H1 (cell line): ENCODE data around the gene ASTN1. TPM values are rescaled to one million over a fixed set of nuclear protein-coding genes. Genes with fewer than 3 reads are reported as not detected.

Source experiments
- CTCF ChIA-PET: fragments of 300-600 bp; sonication (Branson Sonifier 250); formaldehyde crosslinking; loops from one replicate; lab custom pipeline; 2021; ENCODE audit not compliant: partially characterized antibody; lab: Charles Lee
- POLR2A ChIA-PET: fragments of 300-600 bp; sonication (Branson Sonifier 250); formaldehyde crosslinking; loops from one replicate; lab custom pipeline; 2021; ENCODE audit warnings: inconsistent platforms; ENCODE audit not compliant: partially characterized antibody; lab: Charles Lee
- DNase-seq, 2 experiments: peaks; one replicate each; pipeline versions ENCODE4 v3.0.0 to v3.0.0-alpha.2; 2010 to 2022; ENCODE audit warnings: low spot score in 2 of 2, low read depth in 1 of 2, mixed read lengths in 1 of 2
- FAIRE-seq: peaks from 2 replicates; lab custom pipeline; 2011; peaks lifted over from hg19 to GRCh38; lab: Jason Lieb, UNC
- H2AFZ ChIP-seq: 2 replicates; pipeline ENCODE4 v1.8.1; 2012; ENCODE audit warnings: low read length, inconsistent platforms
- H2AK5ac ChIP-seq: 2 replicates; pipeline ENCODE4 v1.6.1; 2013; ENCODE audit warnings: low read depth, low read length
- H2BK120ac ChIP-seq: replicated peaks from 2 replicates; pipeline ENCODE3; 2013; ENCODE audit warnings: low read depth, low read length, inconsistent platforms
- H2BK12ac ChIP-seq: 2 replicates; pipeline ENCODE4 v1.6.1; 2013; ENCODE audit warnings: low read depth, low read length
- H2BK15ac ChIP-seq: 2 replicates; pipeline ENCODE4 v1.6.1; 2013; ENCODE audit warnings: low read length
- H2BK20ac ChIP-seq: 2 replicates; pipeline ENCODE4 v1.6.1; 2013; ENCODE audit warnings: low read length
- H2BK5ac ChIP-seq: 2 replicates; pipeline ENCODE4 v1.6.1; 2013; ENCODE audit warnings: low read depth, low read length
- H3K14ac ChIP-seq: 2 replicates; pipeline ENCODE4 v1.6.1; 2013; ENCODE audit warnings: inconsistent platforms; ENCODE audit not compliant: insufficient read length
- H3K18ac ChIP-seq: 2 replicates; pipeline ENCODE4 v1.6.1; 2013; ENCODE audit warnings: low read length; ENCODE audit errors: extremely low read depth
- H3K23ac ChIP-seq: 2 replicates; pipeline ENCODE4 v1.6.1; 2013; ENCODE audit warnings: inconsistent platforms; ENCODE audit not compliant: insufficient read length
- H3K23me2 ChIP-seq: 2 replicates; pipeline ENCODE4 v1.6.1; 2013; ENCODE audit warnings: low read depth, low read length
- H3K27ac ChIP-seq: 2 replicates; pipeline ENCODE4 v1.6.1; 2011; ENCODE audit warnings: low read depth, low read length, inconsistent platforms
- H3K27me3 ChIP-seq, 4 experiments: replicated peaks in 1 of 4; 1 replicate in 1 of 4; 2 replicates in 3 of 4; pipeline versions ENCODE4 v1.6.1 to v1.8.1; 2011 to 2013; ENCODE audit warnings: low read length in 3 of 4, mild to moderate bottlenecking in 3 of 4, inconsistent platforms in 2 of 4, mixed read lengths in 2 of 4, moderate library complexity in 1 of 4; ENCODE audit not compliant: control insufficient read depth in 3 of 4, insufficient read depth in 3 of 4; ENCODE audit errors: extremely low read depth in 1 of 4
- H3K36me3 ChIP-seq, 4 experiments: 2 replicates each; pipeline versions ENCODE4 v1.6.1 to v1.8.1; 2011 to 2013; ENCODE audit warnings: mild to moderate bottlenecking in 4 of 4, low read length in 3 of 4, moderate library complexity in 2 of 4, control low read depth in 1 of 4, inconsistent platforms in 1 of 4; ENCODE audit not compliant: insufficient read depth in 4 of 4, control insufficient read depth in 2 of 4
- H3K4ac ChIP-seq: replicated peaks from 2 replicates; pipeline ENCODE3; 2013; ENCODE audit warnings: low read length, low read depth, mixed read lengths, inconsistent platforms; ENCODE audit not compliant: insufficient read length
- H3K4me1 ChIP-seq, 4 experiments: replicated peaks in 1 of 4; 1 replicate in 1 of 4; 2 replicates in 3 of 4; pipeline versions ENCODE4 v1.6.1 to v1.8.1; 2011 to 2013; ENCODE audit warnings: low read length in 3 of 4, inconsistent platforms in 2 of 4, mixed read lengths in 1 of 4; ENCODE audit not compliant: insufficient read depth in 4 of 4, control insufficient read depth in 3 of 4
- H3K4me2 ChIP-seq, 2 experiments: 2 replicates each; pipeline versions ENCODE4 v1.6.1 to v1.8.1; 2011 to 2013; ENCODE audit warnings: low read depth in 2 of 2, low read length in 2 of 2, control low read depth in 1 of 2, inconsistent platforms in 1 of 2, mild to moderate bottlenecking in 1 of 2; ENCODE audit not compliant: insufficient read depth in 1 of 2
- H3K4me3 ChIP-seq, 4 experiments: fragments of 200-600, 300-600 bp in 1 of 4; sonication (generic), shearing (Covaris generic), sonication (Bioruptor Twin) in 1 of 4; 2 replicates each; pipeline versions ENCODE4 v1.5.1 to v1.8.1; 2011 to 2016; ENCODE audit warnings: low read length in 4 of 4, low read depth in 3 of 4, control low read depth in 2 of 4, inconsistent platforms in 2 of 4, mild to moderate bottlenecking in 2 of 4, mixed read lengths in 1 of 4, moderate library complexity in 1 of 4; ENCODE audit not compliant: insufficient read depth in 2 of 4; ENCODE audit errors: extremely low read depth in 1 of 4
- H3K56ac ChIP-seq: replicated peaks from 2 replicates; pipeline ENCODE3; 2013; ENCODE audit warnings: low read depth, mild to moderate bottlenecking, mixed read lengths, low read length, inconsistent platforms; ENCODE audit not compliant: insufficient read length
- H3K79me1 ChIP-seq: 2 replicates; pipeline ENCODE4 v1.6.1; 2013; ENCODE audit warnings: low read depth, low read length, control low read depth
- H3K79me2 ChIP-seq, 2 experiments: 2 replicates each; pipeline versions ENCODE4 v1.6.1 to v1.8.1; 2012 to 2013; ENCODE audit warnings: low read length in 2 of 2, mild to moderate bottlenecking in 2 of 2, inconsistent platforms in 1 of 2; ENCODE audit not compliant: insufficient read depth in 2 of 2, control insufficient read depth in 1 of 2
- H3K9ac ChIP-seq, 4 experiments: replicated peaks in 1 of 4; 1 replicate in 1 of 4; 2 replicates in 3 of 4; pipeline versions ENCODE4 v1.6.1 to v1.8.1; 2011 to 2013; ENCODE audit warnings: low read depth in 3 of 4, low read length in 3 of 4, control low read depth in 2 of 4, mild to moderate bottlenecking in 2 of 4, moderate library complexity in 2 of 4, inconsistent platforms in 1 of 4; ENCODE audit errors: extremely low read depth in 1 of 4
- H3K9me3 ChIP-seq, 2 experiments: 2 replicates each; pipeline versions ENCODE4 v1.6.1 to v1.8.1; 2012 to 2013; ENCODE audit warnings: mild to moderate bottlenecking in 2 of 2, moderate library complexity in 2 of 2, control low read depth in 1 of 2, inconsistent platforms in 1 of 2, low read depth in 1 of 2, low read length in 1 of 2, mixed read lengths in 1 of 2; ENCODE audit not compliant: insufficient read depth in 2 of 2
- H4K20me1 ChIP-seq, 2 experiments: replicated peaks in 1 of 2; 2 replicates each; pipeline versions ENCODE3 to v1.8.1; 2011 to 2013; ENCODE audit warnings: inconsistent platforms in 2 of 2, low read length in 2 of 2, mild to moderate bottlenecking in 1 of 2; ENCODE audit not compliant: insufficient read depth in 2 of 2, control insufficient read depth in 1 of 2
- H4K5ac ChIP-seq: 2 replicates; pipeline ENCODE4 v1.6.1; 2013; ENCODE audit warnings: low read length, low read depth, mixed read lengths, inconsistent platforms; ENCODE audit not compliant: insufficient read length
- H4K8ac ChIP-seq: 2 replicates; pipeline ENCODE4 v1.8.0; 2013; ENCODE audit warnings: mild to moderate bottlenecking, moderate library complexity, low read length, inconsistent platforms; ENCODE audit not compliant: insufficient read depth; ENCODE audit errors: extremely low read depth
- H4K91ac ChIP-seq: replicated peaks from 2 replicates; pipeline ENCODE3; 2013; ENCODE audit warnings: low read length, mixed read lengths, inconsistent platforms; ENCODE audit not compliant: insufficient read length
- ATF3 ChIP-seq: IDR thresholded peaks from 2 replicates; pipeline ENCODE4 v1.6.1; 2011; ENCODE audit warnings: low read depth, mild to moderate bottlenecking, low read length; ENCODE audit not compliant: insufficient read depth
- BCL11A ChIP-seq, 2 experiments: IDR thresholded peaks; one replicate each; pipeline ENCODE4 v1.6.1; 2011; ENCODE audit warnings: low read depth in 2 of 2, low read length in 2 of 2, mild to moderate bottlenecking in 2 of 2
- HDAC2 ChIP-seq, 2 experiments: fragments of 300-600 bp in 1 of 2; sonication (generic) in 1 of 2; IDR thresholded peaks; 2 replicates each; pipeline ENCODE4 v1.6.1; 2011 to 2012; ENCODE audit warnings: low read depth in 2 of 2, low read length in 2 of 2, mild to moderate bottlenecking in 2 of 2, moderate library complexity in 2 of 2, borderline replicate concordance in 1 of 2, inconsistent platforms in 1 of 2
- HDAC6 ChIP-seq: IDR thresholded peaks from one replicate; pipeline ENCODE4 v1.7.1; 2012; ENCODE audit warnings: low read depth, mild to moderate bottlenecking, inconsistent platforms, low read length, moderate library complexity
- KDM5A ChIP-seq: fragments of 200-600 bp; IDR thresholded peaks from 2 replicates; pipeline ENCODE4 v1.7.1; 2012; ENCODE audit warnings: mild to moderate bottlenecking, low read length, inconsistent platforms, mixed read lengths
- PHF8 ChIP-seq: fragments of 200-600 bp; sonication (generic); conservative IDR thresholded peaks from 2 replicates; pipeline ENCODE4 v1.7.1; 2012; ENCODE audit warnings: low read depth, mild to moderate bottlenecking, inconsistent platforms, low read length, moderate library complexity
- POLR2A ChIP-seq, 2 experiments: IDR thresholded peaks; 1 replicate in 1 of 2; 2 replicates in 1 of 2; pipeline ENCODE4 v1.6.1; 2011; ENCODE audit warnings: low read depth in 2 of 2, low read length in 2 of 2, mild to moderate bottlenecking in 2 of 2; ENCODE audit errors: control extremely low read depth in 1 of 2
- TCF12 ChIP-seq: IDR thresholded peaks from 2 replicates; pipeline ENCODE4 v1.6.1; 2011; ENCODE audit warnings: low read depth, mild to moderate bottlenecking, low read length
- WGBS, 2 experiments: shearing (Covaris generic) in 1 of 2; methylation state at CpG; one replicate each; pipeline versions ENCODE4 v1.1.6 to v1.1.7; 2013 to 2015; ENCODE audit warnings: low lambda C conversion rate in 2 of 2, mixed read lengths in 2 of 2, inconsistent platforms in 1 of 2, low coverage in 1 of 2, missing lambda C conversion rate in 1 of 2; ENCODE audit not compliant: insufficient replicate concordance in 2 of 2, insufficient coverage in 1 of 2, insufficient read length in 1 of 2; ENCODE audit errors: extremely low coverage in 1 of 2, missing lambda C conversion rate in 1 of 2; 5-methylcytosine and 5-hydroxymethylcytosine counted together
- polyA plus RNA-seq, 7 experiments: library from polyadenylated mRNA; depleted of rRNA in 3 of 7; stranded (reverse) in 5 of 7; unstranded in 2 of 7; fragments of >200 nt in 5 of 7; fragments of 200-250 nt in 2 of 7; gene quantifications; 1 replicate in 5 of 7; 2 replicates in 1 of 7; 4 replicates in 1 of 7; pipeline versions ENCODE4 v1.2.1 to v1.2.3, GENCODE V29; 2011 to 2013; ENCODE audit warnings: missing spikeins in 2 of 7, mixed read lengths in 2 of 7
- total RNA-seq: library from RNA; stranded (reverse); fragmentation: NEBNext Ultra II Directional; extraction: Animal tissue kit (Norgen Biotek cat#: 25700); gene quantifications from 2 replicates; pipeline ENCODE4 v1.2.1, GENCODE V29; 2021

The ASTN1 gene
- total and polyA plus RNA-seq, 2 of the 8 experiments (the other 6 are each of a cell fraction or from before 2014, with no cell fraction given) = 2.9 to 4.1 TPM

- no peak overlapping the region for H2BK20ac ChIP-seq
- no peak overlapping the region for H2BK12ac ChIP-seq
- 91% methylated on average over 4 of the region's 4 CpGs; no CpG with 5 or more reads in 1 of the 2 experiments for WGBS, 2 experiments
- H3K9ac ChIP-seq = no peak overlapping the region
- no peak overlapping the region for H2BK15ac ChIP-seq
- FAIRE-seq = no peak
- no peak overlapping the region for H2AK5ac ChIP-seq
- no peaks in the 10 kb centered on the region for H3K36me3 ChIP-seq
- H3K79me1 ChIP-seq = no peaks in the 10 kb centered on the region
- no peak overlapping the region for H3K27ac ChIP-seq
- ChIA-PET POLR2A (no interaction called here), CTCF (no interaction called here)
- H3K23ac ChIP-seq = no peak overlapping the region
- no peak overlapping the region for H3K4ac ChIP-seq
- H2AFZ ChIP-seq = no peak overlapping the region
- no peak overlapping the region for H3K4me2 ChIP-seq
- H4K91ac ChIP-seq = no peak overlapping the region
- no peaks in the 10 kb centered on the region for H4K20me1 ChIP-seq
- no peak for TF ChIP-seq TCF12
- TF ChIP-seq BCL11A (IDR thresholded peaks at IDR 0.05; ENCODE audit: low read depth in 2 of 2, low read length in 2 of 2) = no peak
- no peak for TF ChIP-seq HDAC2 (IDR thresholded peaks at IDR 0.05; ENCODE audit: borderline replicate concordance in 1 of 2, low read depth in 2 of 2, low read length in 2 of 2)
- no peak for TF ChIP-seq ATF3
- no peak for TF ChIP-seq HDAC6
- no peak for TF ChIP-seq POLR2A (IDR thresholded peaks at IDR 0.05; ENCODE audit: control extremely low read depth in 1 of 2, low read depth in 2 of 2, low read length in 2 of 2)
- no peak for TF ChIP-seq PHF8
- no peak for TF ChIP-seq KDM5A
- no peak overlapping the region for H4K8ac ChIP-seq
- no peak overlapping the region for H3K18ac ChIP-seq
- H3K4me3 ChIP-seq = no peak overlapping the region
- no peaks in the 10 kb centered on the region for H3K27me3 ChIP-seq
- H2BK5ac ChIP-seq = no peak overlapping the region
- H3K14ac ChIP-seq = no peak overlapping the region
- no peaks in the 10 kb centered on the region for H3K79me2 ChIP-seq
- no peak for DNase-seq
- no peak overlapping the region for H4K5ac ChIP-seq
- 0 out of 2 replicates have a peak, but pooled peaks cover 4% of the 10 kb centered on the region for H3K23me2 ChIP-seq
- H2BK120ac ChIP-seq = no peak overlapping the region
- no peaks in the 10 kb centered on the region for H3K9me3 ChIP-seq
- no peak overlapping the region for H3K56ac ChIP-seq
- no peaks in the 10 kb centered on the region for H3K4me1 ChIP-seq
These were observed 83.9 kb downstream of the ASTN1 start for GRCh38 chr1:177080564-177080963.
